ENCODE data around the gene CNGB1. TPM values are rescaled to one million over a fixed set of nuclear protein-coding genes. Genes with fewer than 3 reads are reported as not detected.

The CNGB1 gene
- under 1 TPM; 0.05 to 0.69 TPM for total RNA-seq

GRCh38 chr16:57970970-57971369 is at the start of gene CNGB1:
Gene CNGB1, minus strand, starts transcription at chr16:57971128. Its CDS starts 3,842 bp downstream, at chr16:57967286.
- Histone ChIP-seq H3K9ac (ENCODE audit: low read depth in 2 of 2, low read length in 2 of 2) (no peak within 1 kb of the TSS), H3K4me3 (no peak within 1 kb of the TSS), H3K27ac (no peak within 1 kb of the TSS), H3K27me3 (no peaks in the 10 kb centered on the region), H3K36me3 (no peaks in the 10 kb centered on the region), H3K9me3 (no peaks in the 10 kb centered on the region), H3K4me1 (no peaks in the 10 kb centered on the region)
- TF ChIP-seq, protein P1, sequence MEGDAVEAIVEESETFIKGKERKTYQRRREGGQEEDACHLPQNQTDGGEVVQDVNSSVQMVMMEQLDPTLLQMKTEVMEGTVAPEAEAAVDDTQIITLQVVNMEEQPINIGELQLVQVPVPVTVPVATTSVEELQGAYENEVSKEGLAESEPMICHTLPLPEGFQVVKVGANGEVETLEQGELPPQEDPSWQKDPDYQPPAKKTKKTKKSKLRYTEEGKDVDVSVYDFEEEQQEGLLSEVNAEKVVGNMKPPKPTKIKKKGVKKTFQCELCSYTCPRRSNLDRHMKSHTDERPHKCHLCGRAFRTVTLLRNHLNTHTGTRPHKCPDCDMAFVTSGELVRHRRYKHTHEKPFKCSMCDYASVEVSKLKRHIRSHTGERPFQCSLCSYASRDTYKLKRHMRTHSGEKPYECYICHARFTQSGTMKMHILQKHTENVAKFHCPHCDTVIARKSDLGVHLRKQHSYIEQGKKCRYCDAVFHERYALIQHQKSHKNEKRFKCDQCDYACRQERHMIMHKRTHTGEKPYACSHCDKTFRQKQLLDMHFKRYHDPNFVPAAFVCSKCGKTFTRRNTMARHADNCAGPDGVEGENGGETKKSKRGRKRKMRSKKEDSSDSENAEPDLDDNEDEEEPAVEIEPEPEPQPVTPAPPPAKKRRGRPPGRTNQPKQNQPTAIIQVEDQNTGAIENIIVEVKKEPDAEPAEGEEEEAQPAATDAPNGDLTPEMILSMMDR (IDR thresholded peaks at IDR 0.05): no peak
- intact Hi-C loops (cut with DNase I): no loop called here
- DNase-seq: no peak

DNA sequence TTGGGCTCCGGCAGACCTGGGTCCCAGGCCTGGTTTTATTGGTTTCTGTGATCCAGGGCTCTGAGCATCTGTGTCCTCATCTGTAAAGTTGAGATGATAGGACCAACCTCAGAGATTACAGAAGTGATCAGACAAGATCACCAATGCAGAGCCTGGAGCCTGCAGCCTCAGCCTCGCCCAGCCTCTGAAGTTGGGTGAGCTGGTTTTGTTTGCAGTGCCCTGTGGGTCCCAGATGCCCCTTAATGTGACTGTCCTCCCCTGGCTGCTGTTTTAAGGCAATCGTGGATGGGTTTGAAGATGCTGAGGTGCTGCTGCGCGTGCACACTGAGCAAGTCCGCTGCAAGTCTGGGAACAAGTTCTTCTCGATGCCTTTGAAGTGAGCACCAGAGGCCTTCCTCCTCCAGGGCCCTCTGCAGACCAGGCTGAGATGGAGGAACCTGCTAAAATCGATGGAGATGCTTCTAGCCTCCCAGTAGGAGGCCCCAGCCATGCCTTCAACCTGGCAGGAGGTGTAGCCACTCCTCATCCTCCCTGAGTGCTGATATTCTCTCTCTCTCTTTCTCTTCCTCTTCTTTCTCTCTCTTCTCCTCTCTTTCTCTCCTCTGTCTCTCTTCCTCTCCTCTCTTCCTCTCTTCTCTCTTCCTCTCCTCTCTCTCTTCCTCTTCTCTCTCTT is 49.1 kb upstream of the CNGB1 start:
- DNase-seq: no peak
- TF ChIP-seq, protein P1 (IDR thresholded peaks at IDR 0.05): no peak
- intact Hi-C loops (cut with DNase I): loop anchor here (5.0 kb wide), 1 partner anchor 287 kb away; no protein-coding TSS in a partner anchor

GRCh38 chr16:58018803-58019202 is 47.9 kb upstream of the CNGB1 start:
- no peaks in the 10 kb centered on the region for H3K27me3 ChIP-seq
- TF ChIP-seq, protein P1 (IDR thresholded peaks at IDR 0.05): no peak
- H3K9ac ChIP-seq (ENCODE audit: low read depth in 2 of 2, low read length in 2 of 2): no peak overlapping the region
- no peak for DNase-seq
- intact Hi-C loops (cut with DNase I): no loop called here
- H3K27ac ChIP-seq: no peak overlapping the region
- no peaks in the 10 kb centered on the region for H3K36me3 ChIP-seq
- H3K9me3 ChIP-seq: no peaks in the 10 kb centered on the region
- H3K4me3 ChIP-seq: no peak overlapping the region
- H3K4me1 ChIP-seq: peaks cover 13% of the 10 kb centered on the region

More for the DNA sequence above, 49.1 kb upstream of the CNGB1 start:
- no peak overlapping the region for H3K27ac ChIP-seq
- no peak overlapping the region for H3K4me3 ChIP-seq
- H3K4me1 ChIP-seq: peaks cover 17% of the 10 kb centered on the region
- H3K27me3 ChIP-seq: no peaks in the 10 kb centered on the region
- no peaks in the 10 kb centered on the region for H3K36me3 ChIP-seq
- no peaks in the 10 kb centered on the region for H3K9me3 ChIP-seq
- H3K9ac ChIP-seq (ENCODE audit: low read depth in 2 of 2, low read length in 2 of 2): no peak overlapping the region

DNA sequence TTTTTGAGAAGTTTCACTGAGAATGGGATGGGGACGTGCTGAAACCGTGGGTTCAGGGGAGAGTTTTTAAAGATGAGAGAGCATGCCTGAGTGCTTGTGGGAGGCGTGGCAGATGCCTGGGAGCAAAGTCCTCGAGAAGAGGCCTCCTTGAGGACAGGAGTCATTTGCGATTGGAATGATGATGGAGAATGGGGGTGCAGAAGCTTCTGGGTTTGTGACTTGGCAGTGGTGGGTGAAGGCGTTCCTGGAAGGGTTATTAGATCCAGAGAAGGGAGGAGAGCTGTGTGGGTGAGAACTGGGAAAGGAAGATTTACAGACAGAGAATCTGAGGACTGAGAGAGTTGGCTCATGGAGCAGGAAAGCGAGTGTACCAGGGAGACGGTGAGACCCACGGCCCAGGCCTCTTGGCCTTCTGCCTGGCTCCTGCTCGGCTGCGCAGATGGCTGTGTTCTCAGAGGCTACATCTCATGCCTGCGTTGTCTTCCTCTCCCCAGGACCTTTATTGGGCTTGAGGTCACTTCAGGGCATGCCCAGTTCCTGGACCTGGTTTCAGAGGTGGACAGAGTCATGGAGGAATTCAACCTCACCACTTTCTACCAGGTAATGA is 46.0 kb upstream of the CNGB1 start:
- H3K36me3 ChIP-seq: no peaks in the 10 kb centered on the region
- H3K4me3 ChIP-seq: no peak overlapping the region
- TF ChIP-seq, protein P1 (IDR thresholded peaks at IDR 0.05): no peak
- no peaks in the 10 kb centered on the region for H3K9me3 ChIP-seq
- no peak overlapping the region for H3K9ac ChIP-seq (ENCODE audit: low read depth in 2 of 2, low read length in 2 of 2)
- DNase-seq: no peak
- intact Hi-C loops (cut with DNase I): no loop called here
- no peaks in the 10 kb centered on the region for H3K27me3 ChIP-seq
- H3K4me1 ChIP-seq: no peaks in the 10 kb centered on the region
- no peak overlapping the region for H3K27ac ChIP-seq

- Histone ChIP-seq H3K4me1 (no peaks in the 10 kb centered on the region), H3K9me3 (no peaks in the 10 kb centered on the region), H3K27ac (no peak overlapping the region), H3K4me3 (no peak overlapping the region), H3K27me3 (no peaks in the 10 kb centered on the region), H3K36me3 (no peaks in the 10 kb centered on the region), H3K9ac (ENCODE audit: low read depth in 2 of 2, low read length in 2 of 2) (no peak overlapping the region)
- intact Hi-C loops (cut with DNase I): no loop called here
- DNase-seq: no peak
- TF ChIP-seq, protein P1 (IDR thresholded peaks at IDR 0.05): no peak
Observed at GRCh38 chr16:58013201-58013956, 42.5 kb upstream of the CNGB1 start.
